Bronchial epithelial cell (primary cell): ENCODE measurements around the gene SLC66A1. TPM values are rescaled to one million over a fixed set of nuclear protein-coding genes. Genes with fewer than 3 reads are reported as not detected.

Experiments
- DNase-seq: peaks from one replicate; pipeline ENCODE4 v3.0.0-alpha.2; 2010; ENCODE audit warnings: low read depth
- FAIRE-seq: peaks from 2 replicates; lab custom pipeline; 2011; peaks lifted over from hg19 to GRCh38; lab: Jason Lieb, UNC
- H3K27me3 ChIP-seq: 2 replicates; pipeline ENCODE4 v1.5.1; 2011; ENCODE audit warnings: low read length; ENCODE audit not compliant: control insufficient read depth, insufficient read depth
- H3K36me3 ChIP-seq: 2 replicates; pipeline ENCODE4 v1.5.1; 2011; ENCODE audit warnings: low read length; ENCODE audit not compliant: control insufficient read depth, insufficient read depth
- H3K4me3 ChIP-seq: 2 replicates; pipeline ENCODE4 v1.5.1; 2011; ENCODE audit warnings: mild to moderate bottlenecking, low read depth, low read length, control low read depth
- CTCF ChIP-seq: IDR thresholded peaks from 2 replicates; pipeline ENCODE4 v1.5.1; 2011; ENCODE audit warnings: mild to moderate bottlenecking, moderate library complexity, low read length, control low read depth, inconsistent platforms; ENCODE audit not compliant: insufficient read depth, severe bottlenecking
- total RNA-seq: library from RNA; depleted of rRNA; stranded (reverse); fragments of >200 nt; gene quantifications from 2 replicates; pipeline ENCODE4 v1.2.1, GENCODE V29; 2014

The SLC66A1 gene
- total RNA-seq, 1 donor from 2014 or later, result 26.6 TPM

DNA sequence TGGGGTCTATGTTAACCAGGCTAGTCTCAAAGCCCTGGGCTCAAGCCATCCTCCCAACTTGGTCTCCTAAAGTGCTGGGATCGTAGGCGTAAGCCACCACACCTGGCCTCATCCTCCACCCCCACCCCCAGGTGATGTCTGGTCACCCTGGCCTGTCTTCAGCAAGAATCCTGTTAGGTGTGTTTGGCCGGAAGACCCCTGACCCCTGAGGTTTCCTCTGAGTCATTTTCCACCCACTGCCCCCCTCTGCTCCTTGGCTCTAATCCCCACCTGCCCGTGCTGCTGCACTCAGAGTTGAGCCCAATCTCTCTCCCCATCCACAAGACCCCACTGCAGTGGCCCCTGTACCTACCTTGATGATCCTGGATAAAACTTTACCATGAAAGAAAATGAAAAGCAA lies 25.2 kb downstream of the SLC66A1 start:
- FAIRE-seq, result no peak
- Histone ChIP-seq H3K36me3 (peaks cover 11% of the 10 kb centered on the region), H3K4me3 (no peak overlapping the region), H3K27me3 (no peaks in the 10 kb centered on the region)
- DNase-seq, result no peak
- no peak for TF ChIP-seq CTCF

GRCh38 chr1:19338323-19338762 lies 26.2 kb downstream of the SLC66A1 start:
- no peaks in the 10 kb centered on the region for H3K27me3 ChIP-seq
- no peak for FAIRE-seq

DNA sequence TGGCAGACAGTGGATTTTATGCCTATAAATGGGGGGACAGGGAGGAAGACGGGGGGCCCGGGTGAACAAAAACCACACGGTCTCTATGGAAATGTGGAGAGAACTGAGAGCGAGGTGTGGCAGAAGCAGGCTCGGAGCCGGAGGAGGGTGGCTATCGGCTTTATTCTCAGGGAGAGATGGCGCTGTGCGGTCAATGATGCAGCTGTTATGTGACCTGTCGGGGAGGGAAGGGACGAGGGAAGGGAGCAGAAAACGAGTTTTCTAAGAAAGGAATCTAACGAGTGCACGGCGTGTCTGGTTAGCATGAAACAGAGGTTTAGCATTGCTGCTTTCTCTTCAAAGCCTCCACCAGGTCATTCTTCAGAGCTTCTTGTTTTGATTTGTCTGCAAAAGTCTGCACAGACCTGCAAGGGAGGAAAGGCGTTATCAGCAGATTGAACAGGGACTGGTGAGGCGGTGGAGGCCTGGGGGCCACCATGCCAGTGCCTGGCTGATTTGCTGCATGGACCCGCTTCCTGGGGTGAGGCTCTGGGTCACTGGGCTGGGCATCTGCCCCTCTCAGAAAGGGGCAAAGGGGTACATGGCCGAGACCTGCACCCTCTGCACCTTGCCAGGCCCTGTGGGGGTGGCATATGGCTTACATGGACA lies 27.2 kb downstream of the SLC66A1 start:
- no peak for TF ChIP-seq CTCF
- no peak for DNase-seq
- no peak for FAIRE-seq
- H3K4me3 ChIP-seq, result no peak overlapping the region
- H3K36me3 ChIP-seq, result peaks cover 19% of the 10 kb centered on the region
- no peaks in the 10 kb centered on the region for H3K27me3 ChIP-seq

More at GRCh38 chr1:19338323-19338762, 26.2 kb downstream of the SLC66A1 start:
- Histone ChIP-seq H3K4me3 (no peak overlapping the region), H3K36me3 (peaks cover 16% of the 10 kb centered on the region)
- peak; percentile 55 for TF ChIP-seq CTCF
- no peak for DNase-seq

- Histone ChIP-seq H3K27me3 (no peaks in the 10 kb centered on the region), H3K4me3 (no peak overlapping the region), H3K36me3 (peaks cover 24% of the 10 kb centered on the region)
- TF ChIP-seq CTCF, result no peak
- FAIRE-seq, result no peak
- no peak for DNase-seq
Observed at GRCh38 chr1:19340387-19340937, 28.3 kb downstream of the SLC66A1 start.

DNA sequence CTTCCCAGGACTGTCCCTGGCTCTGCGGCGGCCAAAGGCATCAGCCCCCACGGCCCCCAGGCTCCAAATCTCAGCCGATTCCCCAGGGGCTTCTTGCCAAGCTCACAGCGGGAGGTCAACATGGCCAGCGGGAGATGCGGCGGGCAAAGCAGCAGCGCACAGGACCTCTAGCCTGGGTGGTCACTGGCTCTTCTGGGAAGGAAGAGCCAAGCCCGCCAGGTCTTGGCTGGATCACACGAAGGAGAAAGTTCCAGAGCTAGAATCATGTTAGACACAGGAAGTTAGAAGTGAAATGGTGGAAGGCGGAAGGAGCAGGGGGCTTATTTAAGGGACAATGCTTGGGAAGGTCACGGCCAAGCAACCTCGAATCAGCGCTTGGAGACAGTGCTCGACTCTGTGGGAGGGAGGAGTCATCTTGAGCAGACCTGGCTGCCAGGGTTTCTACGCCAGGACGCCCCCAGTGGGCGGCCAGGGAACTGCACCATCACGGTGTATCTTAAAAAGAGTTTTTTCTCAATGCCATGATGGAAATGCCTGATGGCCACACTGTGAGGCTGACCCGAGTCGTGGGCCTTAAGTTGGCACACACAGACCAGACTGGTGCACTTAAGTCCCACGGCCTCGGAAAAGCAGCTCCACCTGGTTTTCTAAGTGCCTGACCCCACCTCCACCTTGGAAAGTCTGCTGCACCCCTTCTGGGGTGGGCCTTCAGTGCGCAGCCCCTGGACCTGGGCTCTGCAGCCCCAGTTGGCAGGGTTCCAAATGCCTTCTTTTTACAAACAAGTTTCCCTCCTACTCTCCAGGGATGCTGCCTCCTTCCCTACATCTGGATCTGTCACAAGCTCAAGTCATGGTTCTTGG lies 29.3 kb downstream of the SLC66A1 start:
- TF ChIP-seq CTCF, result peak; percentile 95
- no peak overlapping the region for H3K4me3 ChIP-seq
- H3K36me3 ChIP-seq, result peaks cover 25% of the 10 kb centered on the region
- peak; percentile 52 for FAIRE-seq
- H3K27me3 ChIP-seq, result no peaks in the 10 kb centered on the region
- DNase-seq, result peak; percentile 63
